ENCODE measurements around the gene PRR36.

Gene PRR36

GRCh38 chr19:7856679-7857663, 17.2 kb downstream of the PRR36 start:
- no peak for DNase-seq (ENCODE audit: low spot score)
- TF ChIP-seq CTCF (IDR thresholded peaks at IDR 0.05; ENCODE audit: extremely low read depth, missing control alignments): no peak

GRCh38 chr19:7856109-7856591, 18.0 kb downstream of the PRR36 start:
- TF ChIP-seq CTCF (IDR thresholded peaks at IDR 0.05; ENCODE audit: extremely low read depth, missing control alignments): no peak
- no peak for DNase-seq (ENCODE audit: low spot score)

- no peak for TF ChIP-seq CTCF (IDR thresholded peaks at IDR 0.05; ENCODE audit: extremely low read depth, missing control alignments)
- no peak for DNase-seq (ENCODE audit: low spot score)
These were observed 18.6 kb downstream of the PRR36 start for GRCh38 chr19:7855426-7856108.

GRCh38 chr19:7853770-7854128, 20.4 kb downstream of the PRR36 start:
- TF ChIP-seq CTCF (IDR thresholded peaks at IDR 0.05; ENCODE audit: extremely low read depth, missing control alignments): no peak
- DNase-seq (ENCODE audit: low spot score): no peak

- DNase-seq (ENCODE audit: low spot score): peak; percentile 95
- peak; percentile 57 for TF ChIP-seq CTCF (IDR thresholded peaks at IDR 0.05; ENCODE audit: extremely low read depth, missing control alignments)
These were observed 21.1 kb downstream of the PRR36 start for GRCh38 chr19:7852851-7853769.

- no peak for DNase-seq (ENCODE audit: low spot score)
- no peak for TF ChIP-seq CTCF (IDR thresholded peaks at IDR 0.05; ENCODE audit: extremely low read depth, missing control alignments)
These were observed 22.3 kb downstream of the PRR36 start for GRCh38 chr19:7851623-7852500.

All from GM20000 (cell line).